Left lobe of liver (tissue), 2 donors: ENCODE data around the gene UBR3. TPM values are rescaled to one million over a fixed set of nuclear protein-coding genes. Genes with fewer than 3 reads are reported as not detected.
A peak's percentile ranks its signal among the peaks of the same experiment; 100 is the strongest.
"Not testable (repeated sequence)": the region's sequence is repeated elsewhere in the genome, so short reads cannot be mapped to it uniquely, and the experiment has no call there.

Experiments used
- ATAC-seq: fragments of 200-7000 bp; cut with Tn5 transposase; one replicate; pipeline ENCODE4 v1.9.1; 2020; ENCODE audit warnings: mild to moderate bottlenecking, moderate library complexity
- DNase-seq: peaks from one replicate; pipeline ENCODE4 v3.0.0-alpha.2; 2020; ENCODE audit warnings: low spot score
- total RNA-seq: library from RNA; stranded (reverse); gene quantifications from one replicate; pipeline ENCODE4 v1.2.1, GENCODE V29; 2021
- donor health status: DM: no; HTN: no; CAD: no; lungs with moderate emphysema.
- donor health status: DM: no; HTN: yes; CAD: no.

Gene UBR3
- total RNA-seq, 1 donor from 2014 or later = 27.6 TPM

GRCh38 chr2:169865492-169865891 is 38.2 kb downstream of the UBR3 start:
- ATAC-seq (no peak), DNase-seq (no peak)

GRCh38 chr2:169866230-169866629 is 39.0 kb downstream of the UBR3 start:
- not testable (repeated sequence) for DNase-seq, ATAC-seq

- DNase-seq (no peak), ATAC-seq (no peak)
These were observed 40.3 kb downstream of the UBR3 start for GRCh38 chr2:169867579-169867978.

GRCh38 chr2:169868951-169869350 is 41.7 kb downstream of the UBR3 start:
- DNase-seq (no peak), ATAC-seq (no peak)

- DNase-seq, ATAC-seq: not testable (repeated sequence)
These were observed 44.1 kb downstream of the UBR3 start for GRCh38 chr2:169871369-169871768.

- no peak for DNase-seq
- no peak for ATAC-seq
These were observed 44.7 kb downstream of the UBR3 start for GRCh38 chr2:169871994-169872393.

GRCh38 chr2:169877398-169877797 is 50.1 kb downstream of the UBR3 start:
- ATAC-seq = peak; percentile 79
- no peak for DNase-seq

- ATAC-seq = no peak
- no peak for DNase-seq
These were observed 59.9 kb downstream of the UBR3 start for GRCh38 chr2:169887120-169887519.

- peak; percentile 34 for ATAC-seq
- no peak for DNase-seq
These were observed 64.5 kb downstream of the UBR3 start for GRCh38 chr2:169891593-169892298.

GRCh38 chr2:169892951-169893350 is 65.7 kb downstream of the UBR3 start:
- DNase-seq (no peak), ATAC-seq (no peak)

- ATAC-seq = no peak
- DNase-seq = no peak
These were observed 68.2 kb downstream of the UBR3 start for GRCh38 chr2:169895294-169895985.

- no peak for ATAC-seq
- DNase-seq = no peak
These were observed 70.6 kb downstream of the UBR3 start for GRCh38 chr2:169897834-169898233.

GRCh38 chr2:169900103-169900502 is 72.8 kb downstream of the UBR3 start:
- not testable (repeated sequence) for ATAC-seq, DNase-seq

GRCh38 chr2:169900686-169901085 is 73.4 kb downstream of the UBR3 start:
- ATAC-seq = no peak

GRCh38 chr2:169906731-169907130 is 79.5 kb downstream of the UBR3 start:
- DNase-seq = no peak
- no peak for ATAC-seq

More at GRCh38 chr2:169900686-169901085, 73.4 kb downstream of the UBR3 start:
- no peak for DNase-seq

- no peak for DNase-seq
- no peak for ATAC-seq
These were observed 82.1 kb downstream of the UBR3 start for GRCh38 chr2:169909376-169909775.

GRCh38 chr2:169910109-169910799 is 83.0 kb downstream of the UBR3 start:
- ATAC-seq = no peak
- DNase-seq = no peak

GRCh38 chr2:169911119-169911518 is 83.9 kb downstream of the UBR3 start:
- no peak for ATAC-seq
- DNase-seq = no peak

GRCh38 chr2:169916623-169917022 is 89.4 kb downstream of the UBR3 start:
- DNase-seq (no peak), ATAC-seq (no peak)

- DNase-seq = no peak
- no peak for ATAC-seq
These were observed 96.7 kb downstream of the UBR3 start for GRCh38 chr2:169923977-169924376.

GRCh38 chr2:169925968-169926367 is 98.7 kb downstream of the UBR3 start:
- ATAC-seq = no peak
- DNase-seq = no peak

GRCh38 chr2:169928463-169928864 is 101.2 kb downstream of the UBR3 start:
- ATAC-seq (peak; percentile 80), DNase-seq (no peak)
